ENCODE data around the gene EPAS1. TPM values are rescaled to one million over a fixed set of nuclear protein-coding genes. Genes with fewer than 3 reads are reported as not detected.

The EPAS1 gene
- total and polyA plus RNA-seq, 7 donors, result 39.2 to 123 (median 80.4) TPM

- ATAC-seq, result no peak
- WGBS, 3 donors, result 95 to 97% (median 97%) methylated on average over 14 of the region's 14 CpGs
- no peaks in the 10 kb centered on the region for H3K27me3 ChIP-seq (ENCODE audit: insufficient read depth in 3 of 3, low read length in 2 of 3)
- no peak overlapping the region for H3K27ac ChIP-seq
- intact Hi-C loops (cut with DNase I), result no loop called here
- no peaks in the 10 kb centered on the region for H3K9me3 ChIP-seq
- H3K36me3 ChIP-seq (ENCODE audit: insufficient read depth in 1 of 2, low read depth in 1 of 2), result no peaks in the 10 kb centered on the region
- no peak for DNase-seq
- H3K4me1 ChIP-seq, result no peaks in the 10 kb centered on the region
- no peak for TF ChIP-seq CTCF (IDR thresholded peaks at IDR 0.05)
- no peak overlapping the region for H3K4me3 ChIP-seq
These were observed 110.7 kb downstream of the EPAS1 start for GRCh38 chr2:46407852-46408455.

- no peak for TF ChIP-seq CTCF (IDR thresholded peaks at IDR 0.05)
- whole genome bisulfite sequencing, 3 donors, result 74 to 85% (median 74%) methylated on average over 4 of the region's 4 CpGs
- ATAC-seq, result no peak
- Histone ChIP-seq H3K4me1 (no peaks in the 10 kb centered on the region), H3K36me3 (ENCODE audit: insufficient read depth in 1 of 2, low read depth in 1 of 2) (no peaks in the 10 kb centered on the region), H3K27ac (no peak overlapping the region), H3K4me3 (no peak overlapping the region), H3K27me3 (ENCODE audit: insufficient read depth in 3 of 3, low read length in 2 of 3) (no peaks in the 10 kb centered on the region), H3K9me3 (no peaks in the 10 kb centered on the region)
- intact Hi-C loops (cut with DNase I), result no loop called here
- DNase-seq, result no peak
These were observed 112.5 kb downstream of the EPAS1 start for GRCh38 chr2:46409756-46410155.

- ATAC-seq, result no peak
- 55 to 63% (median 62%) methylated on average over 10 of the region's 10 CpGs for WGBS, 3 donors
These were observed 113.4 kb downstream of the EPAS1 start for GRCh38 chr2:46410273-46411244.

GRCh38 chr2:46411245-46411641, 114.0 kb downstream of the EPAS1 start:
- intact Hi-C loops (cut with DNase I), result no loop called here
- WGBS, 3 donors, result 96 to 98% (median 96%) methylated on average over 2 of the region's 2 CpGs
- no peak for ATAC-seq

More at GRCh38 chr2:46410273-46411244, 113.4 kb downstream of the EPAS1 start:
- Histone ChIP-seq H3K27ac (no peak overlapping the region), H3K9me3 (peaks cover 4% of the 10 kb centered on the region), H3K4me1 (no peaks in the 10 kb centered on the region), H3K27me3 (ENCODE audit: insufficient read depth in 3 of 3, low read length in 2 of 3) (no peaks in the 10 kb centered on the region), H3K36me3 (ENCODE audit: insufficient read depth in 1 of 2, low read depth in 1 of 2) (no peaks in the 10 kb centered on the region), H3K4me3 (no peak overlapping the region)
- intact Hi-C loops (cut with DNase I), result no loop called here
- TF ChIP-seq CTCF (IDR thresholded peaks at IDR 0.05), result no peak
- no peak for DNase-seq

More at GRCh38 chr2:46411245-46411641, 114.0 kb downstream of the EPAS1 start:
- Histone ChIP-seq H3K9me3 (peaks cover 10% of the 10 kb centered on the region), H3K4me1 (no peaks in the 10 kb centered on the region), H3K27me3 (ENCODE audit: insufficient read depth in 3 of 3, low read length in 2 of 3) (no peaks in the 10 kb centered on the region), H3K27ac (no peak overlapping the region), H3K4me3 (no peak overlapping the region), H3K36me3 (ENCODE audit: insufficient read depth in 1 of 2, low read depth in 1 of 2) (no peaks in the 10 kb centered on the region)
- DNase-seq, result no peak
- TF ChIP-seq CTCF (IDR thresholded peaks at IDR 0.05), result no peak

All from psoas muscle (tissue), 8 donors.